GM12891 (cell line): Measurements from ENCODE around the gene USP7.

Experiments used
- DNase-seq: peaks from one replicate; pipeline ENCODE4 v3.0.0; 2011; ENCODE audit warnings: low spot score; ENCODE audit not compliant: insufficient read length
- FAIRE-seq: peaks from 2 replicates; lab custom pipeline; 2011; peaks lifted over from hg19 to GRCh38; lab: Jason Lieb, UNC
- PAX5 ChIP-seq: IDR thresholded peaks from 2 replicates; pipeline ENCODE4 v1.6.1; 2011; ENCODE audit warnings: low read length, moderate library complexity, mild to moderate bottlenecking; ENCODE audit not compliant: insufficient read depth, severe bottlenecking
- POLR2A ChIP-seq: IDR thresholded peaks from 2 replicates; pipeline ENCODE4 v1.6.1; 2011; ENCODE audit warnings: low read depth, low read length, control low read depth
- POLR2AphosphoS5 ChIP-seq: IDR thresholded peaks from 2 replicates; pipeline ENCODE4 v1.6.1; 2011; ENCODE audit warnings: low read depth, low read length, control low read depth
- POU2F2 ChIP-seq: IDR thresholded peaks from 2 replicates; pipeline ENCODE4 v1.6.1; 2011; ENCODE audit warnings: low read depth, mild to moderate bottlenecking, control low read depth, low read length, moderate library complexity
- SPI1 ChIP-seq: IDR thresholded peaks from 2 replicates; pipeline ENCODE4 v1.6.1; 2011; ENCODE audit warnings: low read depth, low read length, control low read depth
- TAF1 ChIP-seq: IDR thresholded peaks from 2 replicates; pipeline ENCODE4 v1.6.1; 2011; ENCODE audit warnings: low read depth, low read length, control low read depth

USP7 gene

DNA sequence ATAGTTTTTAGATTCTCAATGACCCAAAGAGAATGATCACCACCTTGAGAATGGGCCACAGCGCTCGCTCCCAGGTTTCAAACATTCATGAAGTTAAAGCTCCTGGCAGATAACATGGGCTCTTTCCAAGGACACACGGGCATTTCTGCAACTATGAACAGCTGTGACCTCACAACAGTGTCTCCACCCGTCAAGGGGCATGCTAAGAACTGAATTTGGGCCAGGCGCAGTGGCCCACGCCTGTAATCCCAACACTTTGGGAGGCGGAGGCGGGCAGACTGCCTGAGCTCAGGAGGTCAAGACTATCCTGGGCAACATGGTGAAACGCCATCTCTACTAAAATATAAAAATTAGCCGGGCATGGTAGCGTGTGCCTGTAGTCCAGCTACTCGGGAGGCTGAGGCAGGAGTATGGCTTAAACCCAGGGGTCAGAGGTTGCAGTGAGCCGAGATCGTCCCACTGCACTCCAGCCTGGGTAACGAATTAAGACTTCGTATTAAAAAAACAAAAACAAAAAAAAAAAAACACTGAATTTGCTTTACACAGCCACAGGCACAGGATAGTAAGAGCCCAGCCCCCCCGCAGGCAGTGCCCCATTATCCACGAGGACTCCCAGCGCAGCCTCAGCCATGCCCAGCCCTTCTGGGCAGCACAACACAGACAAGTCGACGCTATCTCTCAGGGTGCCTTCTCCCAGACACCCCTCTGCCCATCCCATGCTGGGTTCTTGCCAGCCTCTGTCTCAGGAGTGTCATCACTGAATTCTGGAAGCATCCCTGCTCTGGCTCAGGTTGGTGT is 7.2 kb downstream of the USP7 start:
- DNase-seq (no peak), FAIRE-seq (no peak)
- TF ChIP-seq PAX5 (no peak), POLR2A (no peak), SPI1 (no peak), POU2F2 (no peak), POLR2AphosphoS5 (no peak), TAF1 (no peak)

GRCh38 chr16:8955828-8956227 is 7.9 kb downstream of the USP7 start:
- DNase-seq (no peak), FAIRE-seq (no peak)
- no peak for TF ChIP-seq TAF1
- no peak for TF ChIP-seq PAX5
- TF ChIP-seq POLR2AphosphoS5 = no peak
- no peak for TF ChIP-seq POU2F2
- TF ChIP-seq SPI1 = no peak
- no peak for TF ChIP-seq POLR2A

DNA sequence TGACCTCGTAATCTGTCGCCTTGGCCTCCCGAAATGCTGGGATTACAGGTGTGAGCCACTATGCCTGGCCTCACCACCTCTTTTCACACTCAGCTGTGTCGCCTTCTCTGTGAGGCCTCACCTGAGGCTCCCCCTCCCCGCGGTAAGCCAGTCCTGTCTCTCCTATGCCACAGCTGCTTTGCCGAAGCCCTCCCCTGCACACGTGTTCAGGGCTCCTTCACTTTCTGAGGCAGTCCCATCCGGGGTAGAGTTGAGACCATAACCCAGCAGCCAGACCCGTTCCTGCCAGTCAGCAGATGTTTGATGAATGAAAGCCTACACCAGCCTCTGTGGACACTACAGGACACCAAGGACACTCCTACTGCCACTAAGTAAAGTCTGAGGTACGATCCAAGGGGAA is 10.6 kb downstream of the USP7 start:
- TF ChIP-seq SPI1 (no peak), POLR2AphosphoS5 (no peak), POLR2A (no peak), TAF1 (no peak), POU2F2 (no peak), PAX5 (no peak)
- no peak for FAIRE-seq

GRCh38 chr16:8952281-8952751 is 11.4 kb downstream of the USP7 start:
- no peak for TF ChIP-seq SPI1
- TF ChIP-seq POLR2AphosphoS5 = no peak
- no peak for TF ChIP-seq POLR2A
- no peak for TF ChIP-seq POU2F2
- TF ChIP-seq PAX5 = no peak
- no peak for TF ChIP-seq TAF1
- DNase-seq = no peak
- FAIRE-seq = no peak

More for the DNA sequence above, 10.6 kb downstream of the USP7 start:
- DNase-seq = no peak

- DNase-seq (no peak), FAIRE-seq (peak; percentile 26)
- TF ChIP-seq PAX5 (no peak), POU2F2 (0 out of 2 replicates have a peak, but pooled peaks have one; percentile 29)
Measured at GRCh38 chr16:8951447-8952280, 12.0 kb downstream of the USP7 start.

GRCh38 chr16:8950580-8951077 is 13.1 kb downstream of the USP7 start:
- TF ChIP-seq POLR2AphosphoS5 (no peak), POLR2A (no peak), SPI1 (no peak), PAX5 (no peak), POU2F2 (no peak), TAF1 (no peak)
- DNase-seq (no peak), FAIRE-seq (no peak)

- TF ChIP-seq POLR2A = no peak
- no peak for TF ChIP-seq SPI1
- TF ChIP-seq POLR2AphosphoS5 = no peak
- TF ChIP-seq POU2F2 = no peak
- no peak for TF ChIP-seq PAX5
- no peak for TF ChIP-seq TAF1
- DNase-seq (no peak), FAIRE-seq (no peak)
Measured at GRCh38 chr16:8949536-8950418, 13.9 kb downstream of the USP7 start.

GRCh38 chr16:8948831-8949230 is 14.9 kb downstream of the USP7 start:
- no peak for FAIRE-seq

DNA sequence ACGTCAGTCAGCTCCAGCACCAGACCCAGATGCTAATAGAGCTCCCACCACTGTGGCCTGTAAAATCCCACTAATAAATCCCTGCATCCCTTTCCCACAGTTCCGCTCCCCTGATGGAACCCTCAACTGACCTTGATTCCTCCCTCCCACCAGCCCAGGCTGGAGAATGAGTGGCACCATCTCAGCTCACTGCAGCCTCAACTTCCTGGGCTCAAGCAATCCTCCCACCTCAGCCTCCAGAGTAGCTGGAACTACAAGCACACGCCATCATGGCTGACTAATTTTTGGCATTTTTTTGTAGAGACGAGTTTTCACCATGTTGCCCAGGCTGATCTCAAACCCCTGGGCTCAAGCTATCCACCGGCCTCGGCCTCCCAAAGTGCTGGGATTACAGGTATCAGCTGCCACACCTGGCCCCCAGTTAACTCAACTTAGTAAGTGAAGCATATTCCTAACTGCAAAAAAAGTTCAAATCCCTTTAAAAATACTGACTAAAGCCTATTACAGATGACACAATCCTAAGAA is 15.6 kb downstream of the USP7 start:
- no peak for DNase-seq
- TF ChIP-seq PAX5 = no peak
- TF ChIP-seq POU2F2 = no peak
- TF ChIP-seq POLR2A = no peak
- TF ChIP-seq SPI1 = no peak
- TF ChIP-seq TAF1 = no peak
- no peak for TF ChIP-seq POLR2AphosphoS5
- no peak for FAIRE-seq

More at GRCh38 chr16:8948831-8949230, 14.9 kb downstream of the USP7 start:
- no peak for DNase-seq
- TF ChIP-seq PAX5 (no peak), POLR2AphosphoS5 (no peak), SPI1 (no peak), POLR2A (no peak), TAF1 (no peak), POU2F2 (no peak)
